ENCODE data around the gene TNFRSF19. TPM values are rescaled to one million over a fixed set of nuclear protein-coding genes. Genes with fewer than 3 reads are reported as not detected.

The TNFRSF19 gene
- total and polyA plus RNA-seq, 2 of the 8 experiments (the other 6 are each of a cell fraction or from before 2014, with no cell fraction given): 0.50 to 0.95 TPM

DNA sequence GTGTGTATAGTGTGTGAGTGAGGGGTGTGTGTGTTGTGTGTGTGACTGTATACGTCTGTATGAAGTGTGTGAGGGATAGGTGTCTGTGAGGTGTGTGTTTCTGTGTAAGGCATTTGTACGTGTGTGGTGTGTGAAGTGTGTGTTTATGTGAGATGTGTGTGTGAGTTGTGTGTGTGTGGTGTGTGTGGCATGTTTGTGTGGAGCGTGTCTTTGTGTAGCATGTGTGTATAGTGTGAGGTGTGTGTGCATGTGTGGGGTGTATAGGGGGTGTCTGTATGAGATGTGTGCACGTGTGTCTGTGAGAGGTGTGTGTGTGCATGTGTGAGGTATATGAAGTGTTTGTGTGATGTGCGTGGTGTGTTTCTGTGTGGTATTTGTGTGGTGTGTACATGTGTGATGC lies 13.2 kb upstream of the TNFRSF19 start:
- no peak overlapping the region; the same call in 1 of the 2 replicates for H2BK12ac ChIP-seq (ENCODE audit: low read depth, low read length)
- H4K91ac ChIP-seq (replicated peaks; ENCODE audit: insufficient read length, low read length): peak overlapping the region; percentile 13
- no peak overlapping the region for H3K27ac ChIP-seq (ENCODE audit: low read depth, low read length)
- H2BK20ac ChIP-seq (ENCODE audit: low read length): peak overlapping the region; percentile 5; the same call in 1 of the 2 replicates
- H4K8ac ChIP-seq (ENCODE audit: extremely low read depth, insufficient read depth, low read length): no peak overlapping the region
- no peak overlapping the region for H2BK5ac ChIP-seq (ENCODE audit: low read depth, low read length)
- WGBS, 2 experiments (ENCODE audit: extremely low coverage in 1 of 2, insufficient coverage in 1 of 2, insufficient read length in 1 of 2, insufficient replicate concordance in 2 of 2, low coverage in 1 of 2, low lambda C conversion rate in 2 of 2, missing lambda C conversion rate in 1 of 2): 83 to 100% methylated on average over 3 to 5 of the region's 5 CpGs
- H3K4ac ChIP-seq (replicated peaks; ENCODE audit: insufficient read length, low read depth, low read length): peak overlapping the region; percentile 50
- no peak for TF ChIP-seq ASH2L (IDR thresholded peaks at IDR 0.05; ENCODE audit: low read length)
- TF ChIP-seq BCL11A (IDR thresholded peaks at IDR 0.05; ENCODE audit: low read depth in 2 of 2, low read length in 2 of 2): no peak
- no peak for TF ChIP-seq ATF3 (IDR thresholded peaks at IDR 0.05; ENCODE audit: insufficient read depth, low read depth, low read length)
- no peak for TF ChIP-seq GABPA (IDR thresholded peaks at IDR 0.05; ENCODE audit: borderline replicate concordance, insufficient read depth, low read length)
- no peak for TF ChIP-seq TEAD4 (IDR thresholded peaks at IDR 0.05; ENCODE audit: low read depth, low read length)
- no peak for TF ChIP-seq HDAC6 (IDR thresholded peaks at IDR 0.05; ENCODE audit: low read depth, low read length)
- no peak for TF ChIP-seq POLR2A (IDR thresholded peaks at IDR 0.05; ENCODE audit: control extremely low read depth in 1 of 2, low read depth in 2 of 2, low read length in 2 of 2)
- TF ChIP-seq RAD21 (IDR thresholded peaks at IDR 0.05 in 1 of 2, conservative IDR thresholded peaks at IDR 0.05 in 1 of 2; ENCODE audit: low read depth in 2 of 2, low read length in 2 of 2): no peak
- TF ChIP-seq SP1 (IDR thresholded peaks at IDR 0.05; ENCODE audit: low read depth, low read length): no peak
- TF ChIP-seq TBP (IDR thresholded peaks at IDR 0.05; ENCODE audit: low read depth, low read length): no peak
- no peak for TF ChIP-seq MAX (IDR thresholded peaks at IDR 0.05)
- peaks cover 0 to 4% (median 2%) of the 10 kb centered on the region in 4 experiments; a peak in 5 of 7 replicates for H3K4me1 ChIP-seq (replicated peaks in 1 of 4; ENCODE audit: control insufficient read depth in 3 of 4, insufficient read depth in 4 of 4, low read length in 3 of 4)
- no peaks in the 10 kb centered on the region for H3K9me3 ChIP-seq (ENCODE audit: insufficient read depth in 2 of 2, low read depth in 1 of 2, low read length in 1 of 2)
- H2BK120ac ChIP-seq (replicated peaks; ENCODE audit: low read depth, low read length): no peak overlapping the region
- H4K5ac ChIP-seq (ENCODE audit: insufficient read length, low read depth, low read length): no peak overlapping the region
- no peak overlapping the region for H3K14ac ChIP-seq (ENCODE audit: insufficient read length)
- peaks cover 0 to 1% (median 0%) of the 10 kb centered on the region in 4 experiments; a peak in 1 of 7 replicates for H3K27me3 ChIP-seq (replicated peaks in 1 of 4; ENCODE audit: control insufficient read depth in 3 of 4, extremely low read depth in 1 of 4, insufficient read depth in 3 of 4, low read length in 3 of 4)
- FAIRE-seq: no peak
- peaks cover 18% of the 10 kb centered on the region for H3K23me2 ChIP-seq (ENCODE audit: low read depth, low read length)
- DNase-seq (ENCODE audit: low read depth in 1 of 2, low spot score in 2 of 2): no peak
- H2BK15ac ChIP-seq (ENCODE audit: low read length): no peak overlapping the region
- H3K79me1 ChIP-seq (ENCODE audit: low read depth, low read length): no peaks in the 10 kb centered on the region
- H3K4me3 ChIP-seq (ENCODE audit: extremely low read depth in 1 of 4, insufficient read depth in 2 of 4, low read depth in 3 of 4, low read length in 4 of 4): no peak overlapping the region
- peak overlapping the region; percentile 52 for H3K56ac ChIP-seq (replicated peaks; ENCODE audit: insufficient read length, low read depth, low read length)
- H4K20me1 ChIP-seq (replicated peaks in 1 of 2; ENCODE audit: control insufficient read depth in 1 of 2, insufficient read depth in 2 of 2, low read length in 2 of 2): peaks cover 0 to 19% of the 10 kb centered on the region in 2 experiments
- ChIA-PET POLR2A (ENCODE audit: partially characterized antibody) (no interaction called here), CTCF (ENCODE audit: partially characterized antibody) (no interaction called here)
- H3K36me3 ChIP-seq (ENCODE audit: control insufficient read depth in 2 of 4, insufficient read depth in 4 of 4, low read length in 3 of 4): no peaks in the 10 kb centered on the region; a peak in 1 of 8 replicates
- no peak overlapping the region for H3K23ac ChIP-seq (ENCODE audit: insufficient read length)
- no peak overlapping the region for H3K18ac ChIP-seq (ENCODE audit: extremely low read depth, low read length)
- no peak overlapping the region for H2AK5ac ChIP-seq (ENCODE audit: low read depth, low read length)
- no peak overlapping the region for H3K9ac ChIP-seq (replicated peaks in 1 of 4; ENCODE audit: extremely low read depth in 1 of 4, low read depth in 3 of 4, low read length in 3 of 4)
- no peak overlapping the region for H3K4me2 ChIP-seq (ENCODE audit: insufficient read depth in 1 of 2, low read depth in 2 of 2, low read length in 2 of 2)
- no peaks in the 10 kb centered on the region; a peak in 1 of 4 replicates for H3K79me2 ChIP-seq (ENCODE audit: control insufficient read depth in 1 of 2, insufficient read depth in 2 of 2, low read length in 2 of 2)
- no peak overlapping the region for H2AFZ ChIP-seq (ENCODE audit: low read length)
